Effector memory CD4-positive, alpha-beta T cell (primary cell): ENCODE measurements around the gene SPOPL.

Experiments
- DNase-seq, 3 donors: peaks; one replicate each; pipeline ENCODE4 v3.0.0-alpha.2; 2020
- H3K27ac ChIP-seq: 2 replicates; pipeline ENCODE4 v1.7.0; 2013; ENCODE audit warnings: mild to moderate bottlenecking, low read length, moderate library complexity; ENCODE audit not compliant: insufficient read depth, poor library complexity, severe bottlenecking
- H3K27me3 ChIP-seq: replicated peaks from 2 replicates; pipeline ENCODE4 v1.7.0; 2013; ENCODE audit warnings: mild to moderate bottlenecking, low read length; ENCODE audit not compliant: insufficient read depth, control insufficient read depth, poor library complexity, severe bottlenecking
- H3K36me3 ChIP-seq: 2 replicates; pipeline ENCODE4 v1.7.0; 2013; ENCODE audit warnings: mild to moderate bottlenecking, low read length, moderate library complexity; ENCODE audit not compliant: control insufficient read depth, insufficient read depth
- H3K4me1 ChIP-seq: 2 replicates; pipeline ENCODE4 v1.7.0; 2013; ENCODE audit warnings: low read length, mild to moderate bottlenecking; ENCODE audit not compliant: control insufficient read depth, insufficient read depth, poor library complexity, severe bottlenecking
- H3K4me3 ChIP-seq: 2 replicates; pipeline ENCODE4 v1.7.0; 2013; ENCODE audit warnings: low read length, low read depth, mild to moderate bottlenecking; ENCODE audit not compliant: insufficient read depth, poor library complexity, severe bottlenecking
- H3K9me3 ChIP-seq: 2 replicates; pipeline ENCODE4 v1.7.0; 2013; ENCODE audit warnings: mild to moderate bottlenecking, low read length, moderate library complexity; ENCODE audit not compliant: control insufficient read depth

The SPOPL gene

DNA sequence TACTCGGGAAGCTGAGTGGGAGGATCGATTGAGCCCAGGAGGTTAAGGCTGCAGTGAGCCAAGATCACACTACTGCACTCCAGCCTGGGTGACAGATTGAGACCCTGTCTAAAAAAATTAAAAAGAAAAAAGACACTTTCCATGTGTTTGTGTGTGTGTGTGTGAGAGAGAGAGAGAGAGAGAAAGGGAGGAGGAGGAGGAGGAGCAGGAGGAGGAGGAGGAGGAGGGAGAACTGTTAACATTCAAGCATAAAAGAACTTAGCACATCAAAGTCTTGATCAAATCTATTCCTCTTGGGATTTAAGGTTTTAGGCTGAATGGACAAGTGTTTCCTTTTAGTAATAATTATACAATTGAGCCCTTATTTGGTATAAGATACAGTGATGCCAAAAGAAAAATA, 75.5 kb downstream of the SPOPL start:
- Histone ChIP-seq H3K36me3 (peaks cover 5% of the 10 kb centered on the region), H3K4me3 (no peak overlapping the region), H3K27ac (no peak overlapping the region), H3K4me1 (no peaks in the 10 kb centered on the region), H3K9me3 (no peaks in the 10 kb centered on the region), H3K27me3 (no peaks in the 10 kb centered on the region)
- DNase-seq, result no peak

DNA sequence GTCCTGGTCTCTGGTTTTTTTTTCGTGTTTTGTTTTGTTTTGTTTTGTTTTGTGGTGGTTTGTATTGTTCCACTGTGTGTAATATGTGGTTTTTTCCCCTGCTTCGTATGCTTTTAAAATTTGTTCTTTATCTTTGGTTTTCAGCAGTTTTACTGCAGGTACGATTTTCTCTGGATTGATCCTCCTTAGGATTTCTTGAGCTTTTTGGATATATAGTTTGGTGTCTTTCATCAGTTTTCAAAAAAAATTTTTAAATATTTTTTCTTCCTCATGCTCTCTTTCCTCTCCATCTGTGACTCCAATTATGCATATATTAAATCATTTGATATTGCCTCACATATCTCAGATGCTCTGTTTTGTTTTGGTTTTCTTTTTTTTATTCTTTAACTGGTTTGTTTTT, 78.0 kb downstream of the SPOPL start:
- DNase-seq, result no peak

DNA sequence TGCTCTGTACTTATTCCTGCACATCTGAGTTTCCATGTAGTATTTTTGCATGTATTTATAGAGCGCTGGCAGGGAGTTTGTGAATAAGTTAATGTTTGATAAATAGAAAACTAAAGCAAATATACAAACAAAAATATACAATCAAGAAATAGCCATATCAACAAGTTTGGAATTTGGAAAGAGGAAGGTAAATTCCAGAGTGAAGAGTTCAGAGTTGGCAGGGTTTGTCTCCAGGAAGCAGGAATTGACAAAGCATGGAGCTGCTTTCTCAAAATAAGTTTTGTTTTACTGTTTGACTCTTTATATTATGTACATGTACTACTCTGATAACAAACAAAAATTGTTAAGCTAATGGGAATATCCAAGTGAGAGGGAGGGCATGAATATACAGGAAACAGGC, 80.3 kb downstream of the SPOPL start:
- H3K36me3 ChIP-seq, result no peaks in the 10 kb centered on the region

More for the DNA sequence above, 78.0 kb downstream of the SPOPL start:
- H3K9me3 ChIP-seq, result no peaks in the 10 kb centered on the region
- H3K4me3 ChIP-seq, result no peak overlapping the region
- no peaks in the 10 kb centered on the region for H3K27me3 ChIP-seq
- no peak overlapping the region for H3K27ac ChIP-seq
- no peaks in the 10 kb centered on the region for H3K36me3 ChIP-seq
- H3K4me1 ChIP-seq, result no peaks in the 10 kb centered on the region

DNA sequence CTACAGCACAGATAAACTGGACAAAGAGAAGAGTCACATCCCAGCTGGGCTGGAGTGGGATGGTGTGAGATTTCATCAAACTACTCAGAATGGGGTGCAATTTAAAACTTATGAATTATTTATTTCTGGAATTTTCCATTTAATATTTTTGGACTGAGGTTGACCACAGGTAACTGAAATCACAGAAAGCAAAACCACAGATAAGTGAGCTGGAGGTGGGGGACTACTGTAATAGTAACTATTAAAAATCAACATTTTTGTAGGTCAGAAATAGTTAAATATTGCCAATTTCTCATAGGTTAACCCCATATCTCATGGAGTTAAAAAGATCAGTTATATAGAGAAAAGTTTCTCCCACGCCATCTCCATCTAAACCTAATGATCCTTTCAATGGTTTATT, 88.1 kb downstream of the SPOPL start:
- Histone ChIP-seq H3K36me3 (no peaks in the 10 kb centered on the region), H3K27me3 (no peaks in the 10 kb centered on the region), H3K4me3 (no peak overlapping the region), H3K4me1 (no peaks in the 10 kb centered on the region), H3K9me3 (no peaks in the 10 kb centered on the region), H3K27ac (no peak overlapping the region)
- no peak for DNase-seq

More for the DNA sequence above, 80.3 kb downstream of the SPOPL start:
- Histone ChIP-seq H3K4me3 (no peak overlapping the region), H3K27me3 (no peaks in the 10 kb centered on the region), H3K9me3 (no peaks in the 10 kb centered on the region), H3K27ac (no peak overlapping the region), H3K4me1 (no peaks in the 10 kb centered on the region)
- no peak for DNase-seq

DNA sequence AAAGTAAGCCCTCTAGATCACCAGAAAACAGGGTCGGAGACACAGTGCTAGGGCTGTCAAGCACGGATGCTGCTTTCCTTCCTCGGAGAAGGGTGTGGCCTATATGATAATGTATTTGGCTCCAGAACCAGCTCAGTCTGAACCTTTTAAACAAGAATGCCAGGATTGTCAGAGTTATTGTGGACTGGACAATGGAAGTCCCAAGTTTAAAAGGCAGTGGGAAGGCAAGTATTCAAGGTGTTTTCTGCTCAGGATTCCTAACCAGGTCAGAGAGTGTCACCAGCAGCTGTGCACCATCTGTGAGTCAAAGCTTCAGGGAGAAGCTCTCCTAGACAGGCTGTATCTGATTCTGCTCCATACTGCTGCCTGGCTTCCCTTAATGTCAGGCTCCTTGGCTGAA, 94.8 kb downstream of the SPOPL start:
- H3K4me1 ChIP-seq, result no peaks in the 10 kb centered on the region
- no peak for DNase-seq
- no peaks in the 10 kb centered on the region for H3K36me3 ChIP-seq
- H3K9me3 ChIP-seq, result no peaks in the 10 kb centered on the region
- no peaks in the 10 kb centered on the region for H3K27me3 ChIP-seq
- no peak overlapping the region for H3K4me3 ChIP-seq
- no peak overlapping the region for H3K27ac ChIP-seq

DNA sequence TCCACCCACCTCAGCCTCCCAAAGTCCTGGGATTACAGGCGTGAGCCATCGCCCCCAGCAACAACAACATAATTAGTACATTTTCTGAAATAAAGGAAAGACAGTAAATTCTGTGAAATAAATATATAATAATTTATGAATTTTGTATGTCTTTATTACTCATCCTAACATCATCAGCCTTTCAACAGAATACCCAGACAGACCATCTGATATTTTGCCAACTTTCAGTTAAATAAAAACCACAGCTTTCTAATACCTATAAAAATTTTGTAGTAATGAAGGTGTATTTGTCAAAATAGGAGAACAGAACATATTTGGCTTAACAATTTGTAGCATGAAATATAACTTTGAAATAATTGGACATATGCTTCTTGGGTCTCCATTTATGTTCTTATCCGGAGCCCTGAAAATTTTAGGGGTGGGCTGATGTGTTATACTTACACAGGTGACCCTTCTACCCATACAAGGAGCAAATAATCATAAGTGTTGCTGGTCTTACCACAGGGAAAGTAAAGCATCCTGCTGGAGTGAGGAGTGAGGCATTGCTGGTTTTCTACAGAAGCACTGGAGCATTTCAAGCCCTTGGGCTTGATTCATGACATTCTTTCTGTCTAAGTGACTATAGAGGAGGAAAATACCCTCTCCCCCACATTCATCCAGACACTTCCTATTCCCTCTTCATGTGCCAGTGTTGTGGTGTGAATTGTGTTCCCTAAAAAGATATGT, 99.3 kb downstream of the SPOPL start:
- DNase-seq, result no peak
- H3K27ac ChIP-seq, result no peak overlapping the region
- no peak overlapping the region for H3K4me3 ChIP-seq
- no peaks in the 10 kb centered on the region for H3K27me3 ChIP-seq
- no peaks in the 10 kb centered on the region for H3K36me3 ChIP-seq
- no peaks in the 10 kb centered on the region for H3K4me1 ChIP-seq
- no peaks in the 10 kb centered on the region for H3K9me3 ChIP-seq

DNA sequence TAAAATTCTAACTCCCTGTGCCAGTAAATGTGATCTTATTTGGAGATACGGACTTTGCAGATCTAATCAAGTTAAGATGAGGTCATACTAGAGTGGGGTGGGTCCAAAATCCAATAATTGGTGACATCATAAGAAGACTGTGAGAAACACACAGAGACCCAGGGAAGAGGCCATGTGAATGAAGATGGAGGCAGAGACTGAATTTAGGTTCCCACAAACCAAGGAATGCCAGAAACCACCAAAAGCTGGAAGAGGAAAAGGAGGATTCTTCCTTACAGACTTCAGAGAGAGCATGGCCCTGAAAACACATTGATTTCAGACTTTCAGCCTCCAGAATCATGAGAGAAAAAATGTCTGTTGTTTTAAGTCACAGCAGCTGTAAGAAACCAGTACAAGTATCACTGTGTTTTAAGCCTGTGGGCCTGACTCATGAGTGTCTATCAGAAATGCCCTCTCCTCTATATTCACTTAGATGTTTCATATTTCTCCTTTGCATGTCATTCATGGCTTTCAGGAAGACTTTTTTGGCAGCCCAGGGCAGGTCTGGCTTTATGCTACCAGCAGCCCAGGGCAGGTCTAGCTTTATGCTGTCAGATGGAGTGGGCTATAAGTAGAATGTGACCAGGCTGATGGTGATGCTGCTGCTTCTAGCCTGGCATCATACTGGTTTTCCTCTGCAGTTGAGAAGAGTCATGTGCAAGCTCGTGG, 100.0 kb downstream of the SPOPL start:
- H3K27me3 ChIP-seq, result no peaks in the 10 kb centered on the region
- no peak overlapping the region for H3K4me3 ChIP-seq
- no peaks in the 10 kb centered on the region for H3K36me3 ChIP-seq
- H3K4me1 ChIP-seq, result no peaks in the 10 kb centered on the region
- no peak overlapping the region for H3K27ac ChIP-seq
- DNase-seq, result no peak
- no peaks in the 10 kb centered on the region for H3K9me3 ChIP-seq

DNA sequence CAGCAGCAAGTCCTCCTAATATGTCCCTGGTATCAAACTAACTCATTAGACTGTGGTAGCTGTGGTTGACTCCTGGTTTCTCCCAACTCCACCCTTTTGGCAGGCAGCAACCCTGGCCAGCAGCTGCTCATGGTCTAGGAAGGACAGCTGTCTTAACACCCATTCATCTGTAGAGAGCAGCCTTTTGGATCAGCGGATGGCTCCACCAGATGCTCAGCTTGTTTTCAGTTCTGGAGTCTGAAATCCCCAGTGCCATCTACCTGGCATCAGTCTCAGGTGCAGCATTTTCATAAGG, 100.5 kb downstream of the SPOPL start:
- no peak for DNase-seq
- Histone ChIP-seq H3K4me1 (no peaks in the 10 kb centered on the region), H3K27ac (no peak overlapping the region), H3K36me3 (no peaks in the 10 kb centered on the region), H3K9me3 (no peaks in the 10 kb centered on the region), H3K4me3 (no peak overlapping the region), H3K27me3 (no peaks in the 10 kb centered on the region)

DNA sequence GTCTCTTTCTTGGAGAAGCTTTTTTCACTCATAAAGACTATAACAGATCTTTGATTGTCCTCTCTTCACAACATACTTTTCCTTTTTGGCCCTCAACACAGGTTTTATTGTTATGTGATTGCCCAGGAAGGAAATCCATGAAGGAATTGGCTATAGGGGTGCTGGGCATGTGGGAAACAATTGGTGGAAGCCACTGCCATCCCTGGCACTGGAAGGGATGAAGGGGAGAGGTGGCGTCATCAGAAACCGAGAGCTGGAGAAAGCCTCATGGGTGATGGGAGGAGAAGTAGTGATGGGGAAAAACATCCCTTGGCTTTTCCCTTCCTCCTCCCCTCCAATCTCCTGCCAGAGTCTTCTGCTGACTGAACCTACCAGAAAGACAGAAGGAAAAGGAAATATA, 106.2 kb downstream of the SPOPL start:
- DNase-seq, result no peak
- no peak overlapping the region for H3K4me3 ChIP-seq
- H3K36me3 ChIP-seq, result no peaks in the 10 kb centered on the region
- no peaks in the 10 kb centered on the region for H3K4me1 ChIP-seq
- no peaks in the 10 kb centered on the region for H3K9me3 ChIP-seq
- no peaks in the 10 kb centered on the region for H3K27me3 ChIP-seq
- no peak overlapping the region for H3K27ac ChIP-seq

DNA sequence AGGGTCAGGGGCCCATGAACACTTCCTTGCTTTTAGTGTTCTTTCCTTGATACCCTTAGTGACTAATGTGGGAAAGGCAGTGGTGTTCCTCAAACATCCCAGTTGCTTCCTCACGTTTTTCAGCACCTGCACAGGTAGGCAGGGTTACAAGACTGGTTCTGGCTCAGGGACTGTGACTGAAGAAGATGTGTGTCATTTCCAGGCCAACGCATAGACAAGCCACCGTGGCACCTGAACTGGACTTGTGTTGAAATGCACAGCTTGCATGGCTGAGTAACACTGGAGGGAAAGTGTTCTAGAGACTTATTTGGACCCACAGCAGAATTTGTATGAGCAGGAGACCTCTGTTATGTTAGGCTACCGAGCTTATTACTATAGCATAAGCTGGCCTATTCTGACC, 107.9 kb downstream of the SPOPL start:
- Histone ChIP-seq H3K9me3 (no peaks in the 10 kb centered on the region), H3K27ac (no peak overlapping the region), H3K4me1 (no peaks in the 10 kb centered on the region), H3K4me3 (no peak overlapping the region), H3K27me3 (no peaks in the 10 kb centered on the region), H3K36me3 (no peaks in the 10 kb centered on the region)
- no peak for DNase-seq
